NCI-H524 treated with DMSO at 0.1 percent for 48 hours (cell line): ENCODE results near the gene ADARB2.
"Not testable (repeated sequence)": the region's sequence is repeated elsewhere in the genome, so short reads cannot be mapped to it uniquely, and the experiment has no call there.

Source experiments
- DNase-seq: peaks from one replicate; lab custom pipeline; 2025; lab: John Stamatoyannopoulos, UW

The ADARB2 gene

DNA sequence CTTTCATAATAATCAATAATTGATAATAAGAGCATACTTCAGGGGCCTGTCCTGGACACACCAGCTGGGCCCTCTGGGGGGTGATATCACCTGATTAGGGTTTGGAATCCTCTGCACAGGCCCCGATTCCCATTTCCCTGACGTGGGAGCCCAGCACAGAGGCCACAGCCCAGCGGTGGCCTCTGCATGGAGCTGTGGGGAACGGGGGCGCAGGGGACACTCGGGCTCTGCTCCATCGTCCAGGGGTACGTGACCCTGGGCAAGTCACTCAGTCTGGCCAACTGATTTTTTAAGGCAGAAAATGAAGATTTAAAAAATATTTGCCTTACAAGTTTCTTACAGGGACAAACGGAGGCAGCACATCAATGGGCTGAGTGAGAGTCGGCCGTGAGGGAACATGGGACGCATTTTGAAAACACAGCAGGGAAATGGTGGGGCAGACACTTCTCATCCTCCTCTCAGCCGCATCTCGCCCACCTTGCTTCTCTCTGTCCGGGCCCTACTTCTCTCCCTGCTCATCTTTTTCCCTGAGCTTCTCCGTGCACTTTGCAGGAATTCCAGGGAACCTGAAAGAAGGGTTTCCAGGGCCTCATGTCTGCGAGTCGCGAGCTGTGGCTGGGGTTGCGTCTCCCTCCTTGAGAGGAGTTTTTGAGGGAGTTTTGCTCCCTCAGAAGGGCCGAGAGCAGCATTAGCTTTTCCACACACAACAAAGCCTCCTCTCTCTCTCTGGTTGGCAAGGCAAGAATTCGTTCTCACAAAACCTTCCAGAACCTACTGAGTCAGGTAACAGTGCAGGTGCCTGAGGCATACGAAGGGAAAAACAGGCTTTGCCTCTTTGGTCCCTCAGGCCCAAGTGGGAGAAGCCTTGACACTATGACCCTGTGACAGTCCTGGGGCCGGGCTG lies 369.1 kb downstream of the ADARB2 start:
- DNase-seq, result no peak

DNA sequence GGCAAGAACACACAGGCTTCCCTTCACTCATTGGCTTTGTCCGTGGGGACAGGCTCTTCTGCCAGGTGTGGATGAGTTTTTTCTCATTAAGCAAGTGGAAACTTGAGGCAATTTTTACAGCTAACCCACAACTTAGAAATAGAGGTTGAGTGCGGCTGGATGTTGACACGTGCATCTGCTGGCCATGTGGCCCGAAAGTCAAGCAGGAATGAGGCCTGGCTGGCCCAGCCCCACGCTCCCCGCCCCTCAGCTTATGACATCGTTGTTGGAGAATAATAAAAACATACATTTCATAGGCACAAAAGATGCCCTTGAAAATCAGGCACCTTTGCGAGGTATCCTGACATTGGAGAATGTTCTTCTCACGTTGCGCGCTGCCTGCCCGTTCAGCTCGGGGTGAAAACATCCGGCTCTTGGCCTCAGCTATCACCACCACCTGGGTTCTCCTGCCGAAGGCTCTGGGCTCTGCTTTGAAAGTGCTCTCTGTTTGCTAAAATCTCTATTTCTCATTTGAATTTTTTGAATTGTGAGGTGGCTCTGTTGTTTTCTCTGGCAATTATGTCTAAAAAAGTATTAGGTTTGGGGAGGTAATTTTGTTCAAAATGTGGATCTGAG lies 370.4 kb downstream of the ADARB2 start:
- no peak for DNase-seq

DNA sequence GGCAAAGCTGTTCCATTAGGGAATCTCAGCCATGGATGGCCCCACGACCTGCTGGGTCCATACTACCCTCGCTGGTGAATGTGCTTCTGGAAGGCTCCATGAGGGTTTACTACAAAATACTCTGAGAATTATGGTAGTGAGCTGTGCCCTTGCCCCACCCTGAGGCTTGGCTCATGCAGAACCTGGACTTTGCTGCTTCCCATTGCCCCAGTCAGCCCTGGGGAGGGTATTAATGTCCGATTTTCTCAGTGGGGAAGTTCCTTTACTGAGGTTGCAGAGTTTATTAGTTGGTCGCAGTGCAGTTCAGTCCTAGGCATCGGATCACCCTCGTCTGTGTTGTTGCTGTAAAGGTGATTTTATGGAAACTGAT lies 371.0 kb downstream of the ADARB2 start:
- DNase-seq, result no peak

DNA sequence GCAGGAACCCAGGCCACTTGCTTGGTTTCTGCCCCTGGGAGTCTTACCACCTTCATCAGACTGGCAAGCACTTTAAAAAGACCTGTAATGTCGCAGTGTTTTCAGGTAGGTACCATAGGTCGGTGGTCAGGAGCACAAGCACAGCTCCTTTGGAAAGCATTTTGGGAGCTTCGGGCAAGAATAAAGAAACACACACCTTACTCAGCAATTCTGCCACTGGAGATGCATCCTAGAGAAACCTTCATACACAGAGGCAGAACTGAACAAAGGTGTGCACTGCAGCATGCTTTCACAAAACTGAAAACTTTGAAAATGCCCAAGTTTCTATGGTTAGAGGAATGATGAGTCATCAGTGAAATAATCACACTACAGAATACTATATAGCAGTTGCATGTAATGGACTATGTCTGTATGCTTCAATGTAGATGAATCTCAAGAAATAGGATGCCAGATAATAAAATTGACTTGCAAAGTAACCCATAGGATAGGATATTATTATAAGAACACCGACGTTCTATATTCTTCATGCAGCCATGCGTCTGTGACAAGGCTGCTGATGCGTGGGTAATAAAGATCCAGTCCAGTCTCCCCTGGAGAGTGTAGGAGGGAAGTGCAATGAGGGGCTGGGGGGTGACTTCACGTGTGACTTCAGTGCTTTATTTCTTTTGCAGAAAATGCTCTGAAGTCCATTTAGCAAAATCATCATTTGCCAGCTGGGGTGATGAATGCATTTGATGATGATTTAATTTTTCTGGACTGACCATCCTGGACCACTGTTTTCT lies 371.6 kb downstream of the ADARB2 start:
- DNase-seq, result no peak

DNA sequence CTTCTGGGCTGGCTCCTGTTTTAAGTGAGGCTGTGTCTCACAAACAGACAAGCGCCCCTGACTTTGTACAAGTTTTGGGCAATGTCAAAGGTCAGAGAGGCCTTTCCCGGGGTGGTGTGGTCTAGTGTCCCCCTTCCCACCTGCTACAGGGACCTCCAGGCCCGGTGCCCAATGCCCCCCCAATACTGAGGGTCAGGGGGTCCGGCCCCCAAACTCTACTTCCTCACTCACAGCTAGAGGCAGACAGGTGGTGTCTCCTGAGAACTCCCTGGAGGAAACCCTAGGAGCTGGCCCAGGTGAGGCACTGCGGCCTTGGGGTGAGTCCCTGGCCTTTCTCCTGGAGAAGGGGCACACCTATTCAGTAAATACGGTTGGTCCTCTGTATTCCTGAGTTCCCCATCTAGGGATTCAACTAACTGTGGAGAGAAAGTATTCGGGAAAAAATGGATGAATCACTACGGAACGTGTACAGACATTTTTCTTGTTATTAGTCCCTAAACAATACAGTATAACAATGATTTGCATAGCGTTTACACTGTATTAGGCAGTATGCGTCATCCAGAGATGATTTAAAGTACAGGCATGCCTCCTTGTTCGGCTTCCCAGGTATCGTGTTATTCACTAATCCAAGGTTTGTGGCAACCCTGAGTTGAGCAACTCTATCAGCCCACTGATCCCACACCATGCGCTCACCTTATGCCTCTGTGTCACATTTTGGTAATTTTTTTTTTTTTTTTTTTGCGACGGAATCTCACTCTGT lies 373.0 kb downstream of the ADARB2 start:
- DNase-seq, result no peak

DNA sequence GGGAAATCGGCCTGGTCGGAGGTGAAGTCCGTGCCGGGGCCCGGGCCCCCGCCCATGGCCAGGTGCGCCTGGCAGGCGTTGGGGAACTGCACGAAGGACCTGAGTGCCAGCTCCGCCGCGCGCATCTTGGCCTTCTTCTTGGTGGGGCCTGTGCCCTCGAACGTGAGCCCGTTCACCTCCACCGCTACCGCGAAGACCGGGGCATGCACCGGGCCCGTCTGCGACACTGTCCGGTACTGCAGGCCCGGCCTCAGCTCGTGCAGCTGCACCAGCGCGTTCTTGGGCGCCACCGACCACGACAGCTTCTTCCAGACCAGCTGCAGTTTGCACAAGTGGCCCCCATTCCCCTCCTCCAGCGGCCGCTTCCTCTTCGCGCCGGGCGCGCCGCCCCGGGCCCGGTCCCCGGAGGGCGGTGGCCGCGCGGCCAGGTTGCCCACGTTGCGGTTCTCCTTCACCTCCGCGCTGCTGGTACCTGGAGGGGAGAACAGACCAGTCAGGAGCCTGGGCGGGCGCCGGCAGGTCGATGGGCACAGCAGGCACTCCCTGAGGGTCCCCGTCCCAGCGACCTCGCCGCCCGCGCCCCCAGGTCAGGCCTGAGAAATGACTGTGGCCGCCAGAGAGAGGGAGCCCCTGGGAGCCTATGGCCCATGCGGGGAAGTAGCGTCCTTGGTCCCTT lies 373.7 kb downstream of the ADARB2 start:
- DNase-seq, result no peak

DNA sequence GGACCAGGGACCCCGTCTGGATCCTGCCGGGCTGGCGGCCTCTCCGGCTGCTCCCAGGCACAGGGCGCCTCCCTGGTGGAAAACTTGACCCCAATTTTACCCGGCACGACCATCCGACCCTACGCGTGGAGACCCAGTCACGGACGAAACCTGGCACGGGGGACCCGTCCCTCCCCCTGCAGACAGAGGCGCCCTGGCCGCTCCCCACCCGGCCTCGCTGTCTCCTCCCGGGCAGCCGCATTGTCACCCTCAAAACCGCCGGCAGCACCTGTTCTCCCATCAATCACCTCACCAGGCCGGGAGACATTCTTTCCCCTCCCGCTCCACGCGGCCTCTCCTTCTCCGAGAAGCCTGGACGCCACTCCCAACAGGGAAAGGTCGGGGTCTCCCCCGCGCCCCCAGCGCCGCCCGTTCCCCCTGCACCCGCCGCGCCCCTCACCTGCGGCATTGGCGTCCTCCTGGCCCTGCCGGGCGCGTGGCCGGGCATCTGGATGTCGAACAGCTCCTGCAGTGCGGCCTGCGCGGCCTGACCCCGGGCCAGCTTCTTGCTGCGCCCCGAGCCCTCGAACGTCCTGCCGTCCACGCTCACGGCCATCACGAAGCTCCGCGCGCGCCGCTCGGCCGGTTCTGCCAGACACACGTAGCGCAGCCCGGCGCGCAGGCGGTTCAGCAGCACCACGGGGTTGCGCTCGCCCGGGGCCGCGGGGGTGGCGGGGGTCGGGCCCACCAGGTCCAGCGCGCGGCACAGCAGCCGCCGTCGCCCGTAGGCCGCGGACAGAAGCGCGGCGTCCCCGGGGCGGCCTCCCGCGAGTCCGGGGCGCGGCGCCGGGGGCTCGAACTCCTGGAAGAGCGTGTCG lies 374.5 kb downstream of the ADARB2 start:
- no peak for DNase-seq

DNA sequence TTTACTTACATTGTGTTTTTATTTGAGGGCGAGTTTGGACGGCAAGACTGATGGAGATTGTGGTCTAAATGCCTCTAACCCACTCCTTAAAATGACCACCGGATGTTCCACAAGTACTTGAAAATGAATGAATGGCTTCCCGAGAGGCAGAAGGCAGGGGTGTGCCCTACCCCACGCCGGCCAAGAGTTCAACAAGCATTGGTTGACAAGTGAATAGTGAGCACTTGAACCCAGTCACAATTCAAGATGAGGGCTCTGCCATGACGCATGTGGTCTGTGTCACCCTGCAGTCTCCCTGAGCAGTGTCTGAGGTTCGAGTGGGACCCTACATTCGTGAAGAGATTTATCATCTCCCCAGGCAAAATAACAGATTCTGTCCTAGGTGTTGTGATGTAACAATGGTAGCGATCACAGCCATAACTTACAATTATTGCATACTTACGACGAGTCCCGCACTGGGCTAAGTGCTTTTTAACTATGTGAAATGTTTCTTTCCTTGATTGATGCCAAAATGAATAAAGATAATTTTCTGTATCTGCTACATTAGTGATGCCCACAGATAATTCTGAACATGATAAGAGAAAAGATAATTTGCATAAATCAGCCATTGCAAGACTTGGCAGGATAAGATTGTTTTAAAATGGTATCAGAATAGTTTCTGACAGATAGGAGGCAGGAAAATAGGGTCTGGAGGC lies 375.8 kb downstream of the ADARB2 start:
- no peak for DNase-seq

DNA sequence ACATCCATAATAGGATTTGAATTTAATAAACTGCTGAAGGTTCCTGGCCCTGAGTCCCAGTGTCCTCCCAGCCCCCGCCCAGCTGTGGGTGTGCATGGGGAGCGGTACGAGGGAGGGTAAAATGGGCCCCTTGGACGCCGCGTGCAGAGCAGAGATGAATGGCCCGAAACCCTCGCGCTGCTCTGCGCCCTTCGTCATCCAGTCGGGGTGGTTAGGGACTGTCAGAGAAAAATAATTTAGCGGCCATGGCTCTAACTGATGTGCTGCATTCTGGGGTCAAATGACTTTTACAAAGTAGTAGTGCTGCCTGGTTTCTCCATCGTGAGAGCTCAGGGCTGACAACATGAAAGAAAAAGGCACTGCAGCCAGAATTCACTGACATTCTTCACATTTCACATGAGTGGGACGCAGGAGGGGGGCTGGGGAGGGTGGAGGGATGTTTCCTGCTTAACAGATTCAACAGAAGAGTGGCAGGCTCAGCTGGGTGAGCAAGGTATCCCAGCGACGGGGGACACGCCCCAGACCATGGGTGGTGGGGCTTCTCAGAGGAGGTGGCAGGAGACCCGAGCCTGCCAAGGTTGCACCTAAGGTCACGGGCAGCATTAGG lies 376.7 kb downstream of the ADARB2 start:
- no peak for DNase-seq

DNA sequence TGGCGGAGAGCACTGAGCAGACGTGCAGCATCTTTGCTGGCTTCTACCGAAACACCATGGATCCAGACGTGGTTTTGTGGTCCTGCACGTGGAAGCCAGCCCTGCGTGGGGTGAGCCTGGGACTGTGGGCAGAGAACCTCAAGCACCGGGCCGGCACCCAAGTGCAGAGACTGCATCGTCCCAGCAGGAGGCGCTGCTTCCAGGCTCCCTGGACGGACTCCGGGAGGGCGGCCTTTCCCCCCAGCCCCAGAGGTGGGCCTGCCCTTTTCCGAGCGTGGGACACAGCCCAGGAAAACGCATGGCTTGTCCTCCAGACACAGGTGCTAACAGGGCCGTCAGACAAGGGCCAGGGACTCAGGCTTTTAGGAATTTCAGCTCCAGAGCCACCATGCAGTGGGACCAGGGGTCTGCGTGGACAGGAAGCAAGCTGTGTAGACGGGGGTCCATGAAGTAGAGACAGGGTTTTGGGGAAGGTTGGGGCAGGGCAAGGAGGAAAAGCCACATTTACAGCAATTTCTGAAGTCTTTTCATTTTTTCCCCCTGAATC lies 377.2 kb downstream of the ADARB2 start:
- DNase-seq, result no peak

DNA sequence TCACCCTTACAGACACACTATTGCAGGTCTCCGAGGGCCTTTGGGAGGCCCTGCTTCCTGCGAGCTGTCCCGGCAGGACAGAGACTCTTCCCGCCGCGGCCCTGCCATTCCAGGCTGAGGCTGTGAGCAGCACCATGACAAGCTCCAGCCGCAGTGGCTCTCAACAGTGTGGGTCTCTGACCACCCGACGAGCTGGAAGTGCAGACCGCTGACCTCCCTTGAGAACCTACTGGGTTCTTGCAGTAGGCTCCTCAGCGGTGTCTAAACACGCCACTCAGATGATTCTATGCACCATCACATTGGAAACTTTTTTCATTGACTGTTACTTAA lies 377.7 kb downstream of the ADARB2 start:
- DNase-seq, result no peak

DNA sequence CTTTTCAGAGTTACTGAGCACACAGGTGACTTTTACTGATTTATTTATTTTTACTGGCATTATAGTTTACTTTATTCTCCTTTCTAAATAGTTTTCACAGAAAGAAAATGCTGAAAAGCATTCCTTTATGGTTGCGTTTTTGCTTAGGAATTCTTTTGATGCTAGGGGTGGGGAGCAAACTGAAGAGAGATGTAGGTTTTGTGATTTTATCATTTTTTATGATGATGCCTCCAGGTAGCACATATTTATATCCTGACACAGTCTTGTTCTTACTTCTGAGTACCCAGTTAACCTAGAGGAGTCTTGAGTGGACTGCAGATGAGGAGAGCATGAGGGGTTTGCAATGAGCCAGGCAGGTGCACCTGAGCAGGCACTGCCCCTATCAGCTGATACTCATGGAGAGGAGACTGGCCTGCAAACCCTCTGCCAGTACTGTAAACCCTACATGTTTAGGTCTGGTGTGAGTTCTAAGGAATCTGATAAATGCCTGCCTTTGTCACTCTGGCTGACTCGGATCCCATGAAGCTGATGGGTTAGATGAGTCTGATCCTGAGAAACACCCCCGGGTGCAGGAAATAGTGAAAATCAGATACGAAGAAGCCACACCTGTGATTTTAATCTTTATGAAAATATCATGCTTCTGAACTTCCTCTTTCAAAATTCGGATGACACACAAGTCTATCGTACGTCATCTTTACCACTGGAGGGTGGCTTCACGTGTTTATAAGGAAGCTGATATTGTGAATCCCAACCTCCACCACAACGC lies 378.3 kb downstream of the ADARB2 start:
- DNase-seq, result no peak

DNA sequence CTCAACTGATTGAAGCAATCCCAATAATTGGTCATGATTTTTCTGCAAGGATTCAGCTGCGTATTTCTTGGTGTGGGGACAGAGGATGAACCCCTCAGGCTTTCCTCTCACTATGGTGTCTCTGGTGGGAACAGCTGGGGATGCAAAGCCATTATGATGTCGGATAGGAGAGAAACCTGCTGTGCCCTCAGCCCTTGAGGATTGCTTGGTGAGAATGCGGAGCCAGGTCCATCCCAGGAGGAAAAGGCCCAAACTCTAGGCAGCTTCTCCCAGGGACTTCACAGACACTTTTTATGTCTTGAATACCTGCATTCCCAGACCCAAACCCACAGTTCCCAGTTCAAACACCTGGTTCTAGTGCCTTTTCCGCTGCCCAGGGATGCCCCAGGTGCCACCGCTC lies 379.2 kb downstream of the ADARB2 start:
- no peak for DNase-seq

DNA sequence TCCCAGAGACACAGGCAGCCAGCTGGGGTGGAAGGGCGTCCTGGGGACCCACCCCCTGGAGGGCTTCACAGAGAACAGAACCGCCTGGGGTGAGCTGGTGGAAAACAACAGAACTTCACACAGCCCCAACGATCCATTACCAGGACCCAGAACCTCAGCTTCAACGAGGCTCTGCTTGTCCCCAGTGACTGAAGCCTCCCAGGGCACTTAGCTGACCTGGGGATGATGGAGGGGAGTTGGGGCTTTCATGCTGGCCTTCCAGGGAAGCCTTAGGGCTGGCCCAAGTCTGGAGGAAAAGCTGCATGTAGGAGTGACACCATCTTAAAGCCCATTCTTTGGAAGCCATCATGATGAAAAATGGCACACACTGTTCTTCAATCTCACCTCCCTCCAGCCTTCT lies 381.0 kb downstream of the ADARB2 start:
- DNase-seq, result no peak

DNA sequence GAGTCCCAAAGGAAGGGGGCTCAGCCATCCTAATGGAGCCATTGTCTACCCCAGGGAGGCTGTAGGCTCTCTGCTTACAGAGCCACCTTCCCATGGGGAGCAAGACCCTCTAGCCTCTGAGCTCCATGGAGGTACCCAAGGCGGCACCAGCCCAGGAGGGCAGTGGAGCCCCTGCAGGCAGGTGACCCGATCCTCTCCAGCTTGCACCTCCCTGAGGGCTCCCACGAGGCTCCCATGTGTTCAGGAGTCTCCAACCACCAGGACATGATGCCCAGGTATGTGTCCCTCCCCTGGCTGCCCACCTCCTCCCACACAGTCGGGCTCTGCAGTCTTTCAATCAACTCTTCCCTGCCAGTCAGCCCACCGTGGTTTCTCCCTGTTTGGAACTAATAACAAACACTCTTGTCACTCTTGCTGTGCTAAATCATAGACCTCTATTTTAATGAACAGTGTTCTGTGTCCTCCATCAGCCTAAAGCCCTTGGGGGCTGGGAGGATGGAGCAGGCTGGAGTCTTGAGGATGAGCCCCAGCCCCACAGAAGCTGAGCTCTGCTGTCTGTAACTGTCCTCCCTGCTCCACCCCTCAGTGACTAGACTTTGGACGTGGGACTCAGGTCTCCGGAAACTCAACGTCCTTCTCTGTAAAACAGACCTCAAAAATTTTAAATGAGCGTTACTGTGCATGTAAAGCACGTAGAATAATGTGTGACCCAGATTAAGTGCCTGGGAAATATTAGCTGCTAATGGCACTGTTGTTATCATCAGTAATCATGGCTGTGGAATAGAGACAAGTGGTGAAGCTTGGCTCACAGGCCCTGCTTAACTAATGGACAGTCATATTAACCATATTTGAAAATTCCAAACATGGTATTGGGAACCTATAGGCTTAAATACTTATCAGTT lies 382.3 kb downstream of the ADARB2 start:
- no peak for DNase-seq

DNA sequence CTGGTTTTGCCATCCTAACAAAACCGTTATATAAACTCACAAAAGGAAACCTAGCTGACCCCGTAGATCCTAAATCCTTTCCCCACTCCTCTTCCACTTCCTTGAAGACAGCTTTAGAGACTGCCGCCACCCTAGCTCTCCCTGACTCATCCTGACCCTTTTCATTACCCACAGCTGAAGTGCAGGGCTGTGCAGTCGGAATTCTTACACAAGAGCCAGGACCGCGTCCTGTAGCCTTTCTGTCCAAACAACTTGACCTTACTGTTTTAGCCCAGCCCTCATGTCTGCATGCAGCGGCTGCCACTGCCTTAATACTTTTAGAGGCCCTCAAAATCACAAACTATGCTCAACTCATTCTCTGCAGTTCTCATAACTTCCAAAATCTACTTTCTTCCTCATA lies 385.0 kb downstream of the ADARB2 start:
- not testable (repeated sequence) for DNase-seq

DNA sequence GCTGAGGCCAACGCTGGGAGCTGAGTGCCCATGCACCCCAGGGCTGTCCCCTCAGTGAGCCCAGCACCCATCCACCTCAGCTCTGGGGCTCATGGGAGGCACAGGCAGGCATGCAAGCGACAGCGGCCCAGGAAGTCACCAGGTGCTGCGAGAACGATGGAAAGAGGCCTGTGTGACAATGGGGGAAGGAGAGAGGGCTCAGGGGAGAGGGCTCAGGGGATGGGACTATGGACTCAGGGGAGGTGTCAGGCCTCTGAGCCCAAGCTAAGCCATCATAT lies 388.6 kb downstream of the ADARB2 start:
- DNase-seq, result no peak
